Testis (tissue), 3 donors: ENCODE measurements around the gene TNPO1. TPM values are rescaled to one million over a fixed set of nuclear protein-coding genes. Genes with fewer than 3 reads are reported as not detected.
"Not testable (repeated sequence)": the region's sequence is repeated elsewhere in the genome, so short reads cannot be mapped to it uniquely, and the experiment has no call there.

Experiments
- DNase-seq: peaks from one replicate; pipeline ENCODE4 v3.0.0-alpha.2; 2019
- H3K27ac ChIP-seq, 2 donors: fragments of 200-600 bp; sonication (generic); one replicate each; pipeline ENCODE4 v1.5.1; 2019
- H3K27me3 ChIP-seq: fragments of 200-600 bp; sonication (generic); one replicate; pipeline ENCODE4 v1.5.1; 2019
- H3K36me3 ChIP-seq: fragments of 200-600 bp; sonication (generic); one replicate; pipeline ENCODE4 v1.5.1; 2017; ENCODE audit warnings: low read depth; ENCODE audit errors: missing control alignments
- H3K4me1 ChIP-seq: fragments of 200-600 bp; sonication (generic); one replicate; pipeline ENCODE4 v1.5.1; 2019
- H3K4me3 ChIP-seq, 2 donors: fragments of 200-600 bp; sonication (generic); one replicate each; pipeline ENCODE4 v1.5.1; 2017 to 2019
- H3K9me3 ChIP-seq: fragments of 200-600 bp; sonication (generic); one replicate; pipeline ENCODE4 v1.5.1; 2017
- POLR2A ChIP-seq: fragments of 450-650 bp; IDR thresholded peaks from one replicate; pipeline ENCODE4 v1.6.1; 2017; ENCODE audit warnings: antibody characterized with exemption, mild to moderate bottlenecking, moderate library complexity
- WGBS, 2 donors: methylation state at CpG; one replicate each; pipeline ENCODE4 v1.1.5; 2018; 5-methylcytosine and 5-hydroxymethylcytosine counted together
- intact Hi-C: fragments of 100-400 bp; cut with DNase I; formaldehyde crosslinking; loops from one replicate; pipeline ENCODE4 v1.15.1; 2023; ENCODE audit warnings: low total_unique reads
- polyA plus RNA-seq: library from polyadenylated mRNA; stranded (reverse); fragments of 350-450 nt; fragmentation: Illumina TruSeq; extraction: RNeasy Lipid Tissue Mini Kit (QIAGEN cat#74804); gene quantifications from one replicate; pipeline ENCODE4 v1.2.3, GENCODE V29; 2014; ENCODE audit warnings: low read depth, low replicate concordance; ENCODE audit not compliant: insufficient read depth
- total RNA-seq, 2 donors: library from RNA; depleted of rRNA; stranded (reverse); fragments of >200 nt; gene quantifications; one replicate each; pipeline ENCODE4 v1.2.3, GENCODE V29; 2016
- TF ChIP-seq, protein P1 (sequence below), 3 experiments: fragments of 450-650 bp in 2 of 3; fragments of 200-600 bp in 1 of 3; sonication (generic) in 1 of 3; IDR thresholded peaks; one replicate each; pipeline ENCODE4 v1.5.1; 2016 to 2019; ENCODE audit warnings: antibody characterized with exemption in 3 of 3, mild to moderate bottlenecking in 2 of 3, moderate library complexity in 1 of 3

Gene TNPO1
- total and polyA plus RNA-seq, 3 donors from 2014 or later: 83.4 to 132 (median 120) TPM

DNA sequence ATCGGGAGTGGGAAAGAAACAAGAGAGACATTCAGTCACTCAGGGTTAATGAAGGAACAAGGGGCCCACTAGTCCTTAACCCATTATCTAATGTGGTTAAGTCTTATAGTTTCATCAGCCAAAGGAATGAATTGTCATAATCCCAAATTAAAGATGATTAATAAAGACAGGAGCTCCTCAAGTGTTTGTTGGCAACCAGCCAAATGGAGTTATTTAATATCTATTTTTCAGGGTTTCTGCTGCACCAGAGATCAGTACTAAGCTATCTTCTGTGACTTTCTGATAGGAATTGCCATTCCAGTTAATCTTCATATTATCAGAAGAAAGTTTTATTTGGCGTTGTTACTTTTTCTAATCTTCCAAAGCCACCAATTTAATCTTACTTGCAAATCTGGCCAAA is 105.4 kb downstream of the TNPO1 start:
- H3K27ac ChIP-seq: no peak overlapping the region
- no peaks in the 10 kb centered on the region for H3K4me1 ChIP-seq
- H3K27me3 ChIP-seq: no peaks in the 10 kb centered on the region
- H3K9me3 ChIP-seq: no peaks in the 10 kb centered on the region
- WGBS, 2 donors: 75 to 87% methylated on average over 2 of the region's 2 CpGs
- no peak for DNase-seq
- intact Hi-C loops: no loop called here
- TF ChIP-seq POLR2A: no peak
- TF ChIP-seq, protein P1, sequence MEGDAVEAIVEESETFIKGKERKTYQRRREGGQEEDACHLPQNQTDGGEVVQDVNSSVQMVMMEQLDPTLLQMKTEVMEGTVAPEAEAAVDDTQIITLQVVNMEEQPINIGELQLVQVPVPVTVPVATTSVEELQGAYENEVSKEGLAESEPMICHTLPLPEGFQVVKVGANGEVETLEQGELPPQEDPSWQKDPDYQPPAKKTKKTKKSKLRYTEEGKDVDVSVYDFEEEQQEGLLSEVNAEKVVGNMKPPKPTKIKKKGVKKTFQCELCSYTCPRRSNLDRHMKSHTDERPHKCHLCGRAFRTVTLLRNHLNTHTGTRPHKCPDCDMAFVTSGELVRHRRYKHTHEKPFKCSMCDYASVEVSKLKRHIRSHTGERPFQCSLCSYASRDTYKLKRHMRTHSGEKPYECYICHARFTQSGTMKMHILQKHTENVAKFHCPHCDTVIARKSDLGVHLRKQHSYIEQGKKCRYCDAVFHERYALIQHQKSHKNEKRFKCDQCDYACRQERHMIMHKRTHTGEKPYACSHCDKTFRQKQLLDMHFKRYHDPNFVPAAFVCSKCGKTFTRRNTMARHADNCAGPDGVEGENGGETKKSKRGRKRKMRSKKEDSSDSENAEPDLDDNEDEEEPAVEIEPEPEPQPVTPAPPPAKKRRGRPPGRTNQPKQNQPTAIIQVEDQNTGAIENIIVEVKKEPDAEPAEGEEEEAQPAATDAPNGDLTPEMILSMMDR (IDR thresholded peaks at IDR 0.05): no peak
- no peak overlapping the region for H3K4me3 ChIP-seq
- H3K36me3 ChIP-seq: no peaks in the 10 kb centered on the region

DNA sequence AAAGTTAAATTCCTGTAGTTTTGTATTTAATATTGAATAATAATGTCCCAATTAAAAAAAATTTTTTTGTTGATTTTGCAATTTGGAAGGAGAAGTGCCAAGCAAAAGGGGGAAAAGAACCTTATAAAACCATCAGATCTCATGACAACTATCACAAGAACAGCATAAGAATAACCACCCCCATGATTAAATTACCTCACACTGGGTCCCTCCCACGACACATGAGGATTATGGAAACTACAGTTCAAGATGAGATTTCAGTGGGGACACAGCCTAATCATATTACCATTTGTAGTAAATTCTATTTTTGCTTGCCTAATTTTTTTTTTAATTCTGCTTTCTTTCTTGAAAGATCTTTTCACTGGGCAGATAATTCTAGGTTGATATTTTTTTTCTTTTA is 106.0 kb downstream of the TNPO1 start:
- intact Hi-C loops: no loop called here
- 63 to 74% methylated on average over 1 of the region's 1 CpG for WGBS, 2 donors
- TF ChIP-seq, protein P1 (IDR thresholded peaks at IDR 0.05): no peak
- no peak for TF ChIP-seq POLR2A

GRCh38 chr5:72925336-72926010 is 109.0 kb downstream of the TNPO1 start:
- Histone ChIP-seq H3K36me3 (no peaks in the 10 kb centered on the region), H3K27ac (no peak overlapping the region), H3K4me3 (no peak overlapping the region), H3K4me1 (no peaks in the 10 kb centered on the region), H3K9me3 (no peaks in the 10 kb centered on the region), H3K27me3 (no peaks in the 10 kb centered on the region)
- 83 to 92% methylated on average over 8 to 33 of the region's 33 CpGs for WGBS, 2 donors
- intact Hi-C loops: no loop called here
- no peak for TF ChIP-seq POLR2A
- TF ChIP-seq, protein P1 (IDR thresholded peaks at IDR 0.05): no peak
- DNase-seq: no peak

More for the DNA sequence above, 106.0 kb downstream of the TNPO1 start:
- DNase-seq: no peak
- Histone ChIP-seq H3K9me3 (no peaks in the 10 kb centered on the region), H3K4me3 (no peak overlapping the region), H3K36me3 (no peaks in the 10 kb centered on the region), H3K27ac (no peak overlapping the region), H3K4me1 (no peaks in the 10 kb centered on the region), H3K27me3 (no peaks in the 10 kb centered on the region)

DNA sequence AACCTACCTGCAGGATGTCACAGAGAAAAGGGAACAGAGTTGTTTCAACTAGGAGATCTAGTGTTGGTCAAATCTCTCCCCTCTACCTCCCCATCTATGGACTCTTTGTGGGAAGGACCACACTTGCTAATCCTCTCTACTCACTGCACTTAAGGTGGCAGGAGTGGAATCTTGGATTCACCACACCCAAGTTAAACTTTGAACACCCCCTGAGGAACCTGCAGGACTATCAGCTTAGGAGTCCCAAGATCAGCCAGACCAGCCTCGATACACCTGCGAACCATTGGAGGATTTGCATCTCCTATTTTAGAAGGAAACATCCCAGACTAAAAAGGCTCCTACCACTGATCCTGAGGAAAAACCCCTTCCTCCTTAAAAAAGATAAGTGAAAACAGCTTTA is 116.2 kb downstream of the TNPO1 start:
- H3K27ac ChIP-seq, H3K36me3 ChIP-seq, intact Hi-C loops, H3K9me3 ChIP-seq, H3K4me3 ChIP-seq, H3K27me3 ChIP-seq, DNase-seq, H3K4me1 ChIP-seq: not testable (repeated sequence)
- 94 to 95% methylated on average over 2 of the region's 2 CpGs for WGBS, 2 donors

DNA sequence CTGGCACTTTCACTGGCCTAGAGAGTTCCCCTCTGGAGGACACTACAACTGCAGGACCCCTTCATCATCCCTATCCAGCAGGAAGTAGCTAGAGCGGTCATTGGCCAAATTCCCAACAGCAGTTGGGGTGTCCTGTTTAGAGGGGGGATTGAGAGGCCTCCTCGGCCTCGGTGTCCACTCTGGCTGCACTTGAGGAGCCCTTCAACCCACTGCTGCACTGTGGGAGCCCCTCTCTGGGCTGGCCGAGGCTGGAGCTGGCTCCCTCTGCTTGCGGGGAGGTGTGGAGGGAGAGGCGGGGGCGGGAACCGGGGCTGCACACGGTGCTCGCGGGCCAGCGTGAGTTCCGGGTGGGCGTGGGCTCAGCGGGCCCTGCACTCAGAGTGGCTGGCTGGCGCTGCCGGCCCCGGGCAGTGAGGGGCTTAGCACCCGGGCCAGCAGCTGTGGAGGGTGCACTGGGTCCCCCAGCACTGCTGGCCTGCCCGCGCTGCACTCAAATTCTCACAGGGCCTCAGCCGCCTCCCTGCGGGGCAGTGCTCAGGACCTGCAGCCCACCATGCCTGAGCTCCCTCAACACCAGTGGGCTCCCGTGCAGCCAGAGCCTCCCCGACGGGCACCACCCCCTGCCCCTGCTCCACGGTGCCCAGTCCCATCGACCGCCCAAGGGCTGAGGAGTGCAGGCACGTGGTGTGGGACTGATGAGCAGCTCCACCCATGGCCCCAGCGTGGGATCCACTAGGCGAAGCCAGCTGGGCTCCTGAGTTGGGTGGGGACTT is 118.7 kb downstream of the TNPO1 start:
- DNase-seq, H3K36me3 ChIP-seq, intact Hi-C loops, H3K27ac ChIP-seq, H3K27me3 ChIP-seq, H3K4me3 ChIP-seq, H3K9me3 ChIP-seq, H3K4me1 ChIP-seq: not testable (repeated sequence)
- 97 to 100% methylated on average over 2 to 29 of the region's 32 CpGs for WGBS, 2 donors
